Osteocyte (in vitro differentiated cells): ENCODE results near the gene POLR2M. TPM values are rescaled to one million over a fixed set of nuclear protein-coding genes. Genes with fewer than 3 reads are reported as not detected.

ENCODE experiments used
- DNase-seq: peaks from one replicate; pipeline ENCODE4 v3.0.0; 2021; ENCODE audit warnings: mixed read lengths; ENCODE audit not compliant: unreplicated experiment; ENCODE audit errors: extremely low spot score
- H3K27ac Mint-ChIP-seq: one replicate; pipeline ENCODE4 v1.8.0; 2021; ENCODE audit warnings: mild to moderate bottlenecking, mixed read lengths; ENCODE audit not compliant: unreplicated experiment
- H3K27me3 Mint-ChIP-seq: one replicate; pipeline ENCODE4 v1.8.0; 2021; ENCODE audit warnings: mixed read lengths; ENCODE audit not compliant: unreplicated experiment
- H3K36me3 Mint-ChIP-seq: one replicate; pipeline ENCODE4 v1.8.0; 2021; ENCODE audit warnings: mixed read lengths; ENCODE audit not compliant: unreplicated experiment
- H3K4me1 Mint-ChIP-seq: one replicate; pipeline ENCODE4 v1.8.0; 2021; ENCODE audit warnings: mixed read lengths; ENCODE audit not compliant: unreplicated experiment
- H3K4me3 Mint-ChIP-seq: one replicate; pipeline ENCODE4 v1.8.0; 2021; ENCODE audit warnings: mild to moderate bottlenecking, moderate library complexity, mixed read lengths; ENCODE audit not compliant: unreplicated experiment
- H3K9me3 Mint-ChIP-seq: one replicate; pipeline ENCODE4 v1.8.0; 2021; ENCODE audit warnings: mixed read lengths; ENCODE audit not compliant: unreplicated experiment
- CTCF ChIP-seq: fragments of 200-600 bp; sonication (generic); IDR thresholded peaks from 2 replicates; pipeline ENCODE4 v1.5.0; 2021; ENCODE audit warnings: antibody characterized with exemption, mild to moderate bottlenecking, moderate library complexity
- total RNA-seq: library from RNA; stranded (reverse); gene quantifications from 2 replicates; pipeline ENCODE4 v1.2.1, GENCODE V29; 2021

Gene POLR2M
- total RNA-seq, 1 donor from 2014 or later, result 83.9 TPM

- H3K27ac Mint-ChIP-seq, result no peak overlapping the region
- peaks cover 6% of the 10 kb centered on the region for H3K9me3 Mint-ChIP-seq
- no peaks in the 10 kb centered on the region for H3K27me3 Mint-ChIP-seq
- H3K4me3 Mint-ChIP-seq, result no peak overlapping the region
- peaks cover 21% of the 10 kb centered on the region for H3K4me1 Mint-ChIP-seq
- TF ChIP-seq CTCF, result no peak
- H3K36me3 Mint-ChIP-seq, result no peaks in the 10 kb centered on the region
- no peak for DNase-seq
These were observed 28.9 kb downstream of the POLR2M start for GRCh38 chr15:57735431-57735830.

DNA sequence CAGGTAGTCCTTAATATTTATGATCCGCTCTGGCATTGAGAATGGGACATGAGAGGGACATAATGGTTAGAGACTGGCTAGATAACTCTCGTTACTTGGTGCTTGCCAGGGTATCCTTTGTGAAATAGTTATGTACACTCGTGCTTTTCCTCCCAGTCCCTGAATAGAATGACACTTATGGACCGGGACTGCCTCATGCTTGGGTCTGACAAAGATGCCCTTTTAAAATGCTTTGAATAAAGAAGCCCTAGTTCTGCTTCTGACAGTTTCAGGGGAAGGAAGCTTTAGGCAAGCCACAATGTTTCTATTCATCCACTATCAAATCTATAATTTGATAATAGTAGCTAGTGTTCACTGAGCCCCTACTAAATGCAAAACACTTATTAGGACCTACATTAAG is 29.4 kb downstream of the POLR2M start:
- Mint-ChIP-seq H3K4me3 (no peak overlapping the region), H3K9me3 (peaks cover 6% of the 10 kb centered on the region), H3K4me1 (peaks cover 21% of the 10 kb centered on the region), H3K27ac (no peak overlapping the region), H3K27me3 (no peaks in the 10 kb centered on the region), H3K36me3 (no peaks in the 10 kb centered on the region)
- no peak for TF ChIP-seq CTCF
- no peak for DNase-seq

DNA sequence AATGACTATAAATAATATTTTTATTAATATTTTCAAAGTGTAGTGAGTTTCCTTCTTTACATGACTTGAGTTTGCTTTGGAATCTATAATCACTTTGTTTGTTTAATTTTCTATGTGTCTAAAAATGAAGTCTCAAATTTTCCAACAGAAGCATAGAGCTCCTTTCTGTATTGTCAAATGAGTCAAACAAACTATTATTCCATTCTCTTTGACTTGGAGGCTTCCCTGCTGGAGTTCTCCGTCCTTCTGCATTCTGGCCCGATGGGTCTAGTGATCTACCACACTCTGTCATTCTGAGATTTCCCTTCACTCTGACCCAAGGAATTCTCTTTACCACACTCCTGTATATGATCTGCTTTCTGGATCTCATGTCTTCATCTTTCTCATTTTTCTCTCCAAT is 30.1 kb downstream of the POLR2M start:
- H3K27me3 Mint-ChIP-seq, result no peaks in the 10 kb centered on the region
- H3K9me3 Mint-ChIP-seq, result peaks cover 6% of the 10 kb centered on the region
- peaks cover 19% of the 10 kb centered on the region for H3K4me1 Mint-ChIP-seq
- H3K36me3 Mint-ChIP-seq, result no peaks in the 10 kb centered on the region
- TF ChIP-seq CTCF, result no peak
- no peak for DNase-seq
- no peak overlapping the region for H3K4me3 Mint-ChIP-seq
- no peak overlapping the region for H3K27ac Mint-ChIP-seq

DNA sequence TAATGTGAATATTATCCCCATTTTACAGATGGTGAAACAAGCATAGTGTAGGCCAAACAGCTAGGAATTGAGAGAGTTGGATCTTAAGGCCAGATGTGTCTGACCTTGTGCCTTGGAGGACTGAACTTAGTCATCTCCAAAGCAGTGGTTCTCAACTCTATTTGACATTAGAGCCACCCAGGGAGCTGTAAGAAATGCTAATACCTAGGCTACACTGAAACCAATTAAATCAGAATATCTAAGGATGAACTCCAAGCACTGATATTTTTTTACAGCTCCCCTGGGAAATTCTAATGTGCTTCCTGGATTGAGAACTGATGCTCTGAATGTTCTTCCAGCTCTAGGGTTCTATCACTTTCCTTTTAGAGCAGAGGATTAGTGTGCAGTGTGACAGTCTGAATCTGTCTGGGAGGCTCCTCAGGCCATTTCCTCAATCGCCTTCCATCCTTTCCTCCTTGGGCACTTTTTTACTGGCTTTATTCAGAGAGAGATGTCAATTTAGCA is 32.3 kb downstream of the POLR2M start:
- H3K27ac Mint-ChIP-seq, result no peak overlapping the region
- no peak for TF ChIP-seq CTCF

GRCh38 chr15:57740048-57740447 is 33.5 kb downstream of the POLR2M start:
- Mint-ChIP-seq H3K4me1 (no peaks in the 10 kb centered on the region), H3K36me3 (no peaks in the 10 kb centered on the region), H3K27me3 (no peaks in the 10 kb centered on the region), H3K9me3 (peaks cover 6% of the 10 kb centered on the region), H3K27ac (no peak overlapping the region), H3K4me3 (no peak overlapping the region)
- DNase-seq, result no peak
- TF ChIP-seq CTCF, result no peak

More for the DNA sequence above, 32.3 kb downstream of the POLR2M start:
- DNase-seq, result no peak
- Mint-ChIP-seq H3K4me3 (no peak overlapping the region), H3K9me3 (peaks cover 6% of the 10 kb centered on the region), H3K36me3 (no peaks in the 10 kb centered on the region), H3K27me3 (no peaks in the 10 kb centered on the region), H3K4me1 (peaks cover 7% of the 10 kb centered on the region)
